ENCODE data around the gene THBS2. TPM values are rescaled to one million over a fixed set of nuclear protein-coding genes. Genes with fewer than 3 reads are reported as not detected.

THBS2 gene
- total and polyA plus RNA-seq, 2 of the 4 experiments (the other 2 are of a cell fraction), result 97.3 to 113 TPM

DNA sequence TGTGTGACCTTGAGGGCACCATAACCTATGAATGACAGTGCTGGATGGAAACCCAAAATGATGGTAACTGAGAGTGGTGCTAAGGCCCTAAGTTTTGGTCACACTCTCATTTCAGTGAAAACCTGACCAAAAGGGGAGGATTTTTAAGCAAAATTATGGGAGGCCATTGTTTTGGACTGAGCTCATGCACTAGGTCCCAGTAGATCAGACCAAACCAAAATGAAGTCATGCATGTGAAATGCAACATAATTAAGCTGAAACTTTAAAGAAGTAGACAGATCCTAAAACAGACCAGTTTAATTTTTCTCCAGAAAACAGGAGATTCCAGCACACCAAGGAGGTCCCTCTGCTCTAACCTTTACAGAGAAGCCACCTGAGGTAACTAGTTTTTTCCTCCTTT, 24.0 kb upstream of the THBS2 start:
- no peak overlapping the region for H2BK5ac ChIP-seq (ENCODE audit: low read depth, low read length, poor library complexity, severe bottlenecking)
- H2AFZ ChIP-seq (replicated peaks; ENCODE audit: low read length, poor library complexity), result no peak overlapping the region
- no peak overlapping the region for H4K5ac ChIP-seq (ENCODE audit: low read depth, low read length)
- H3K27me3 ChIP-seq (ENCODE audit: control insufficient read depth, insufficient read depth, low read length), result no peaks in the 10 kb centered on the region
- no peak overlapping the region for H3K14ac ChIP-seq (replicated peaks; ENCODE audit: low read depth, low read length)
- BruUV-seq (replicated peaks), result no TSS peak
- H2AK5ac ChIP-seq (ENCODE audit: low read depth, low read length), result no peak overlapping the region
- no peak overlapping the region for H3K4me3 ChIP-seq (ENCODE audit: insufficient read depth, low read depth, low read length)
- H2BK15ac ChIP-seq (ENCODE audit: low read depth, low read length), result no peak overlapping the region
- no peak overlapping the region for H3K23ac ChIP-seq (ENCODE audit: low read depth, low read length)
- no peak overlapping the region for H2BK120ac ChIP-seq (ENCODE audit: low read depth, low read length)
- ATAC-seq (ENCODE audit: low read depth) (no peak), DNase-seq (no peak)
- TF ChIP-seq CHD1 (IDR thresholded peaks at IDR 0.05; ENCODE audit: low read depth, low read length) (no peak), CTCF (conservative IDR thresholded peaks at IDR 0.05; ENCODE audit: low read depth, low read length) (no peak), USF2 (IDR thresholded peaks at IDR 0.05; ENCODE audit: low read depth, low read length) (no peak), FOS (IDR thresholded peaks at IDR 0.05; ENCODE audit: low read depth, low read length) (no peak), RAD21 (IDR thresholded peaks at IDR 0.05; ENCODE audit: low read length) (no peak), CEBPB (IDR thresholded peaks at IDR 0.05; ENCODE audit: low read depth, low read length) (no peak)
- no peaks in the 10 kb centered on the region for H3K36me3 ChIP-seq (ENCODE audit: control insufficient read depth, insufficient read depth, low read length)
- no peak overlapping the region for H3K56ac ChIP-seq (ENCODE audit: extremely low read depth, insufficient read depth, low read length)
- H2AK9ac ChIP-seq (replicated peaks; ENCODE audit: low read depth, low read length, poor library complexity), result no peak overlapping the region
- H3K18ac ChIP-seq (ENCODE audit: low read depth, low read length), result no peak overlapping the region
- dilution Hi-C loops (cut with HindIII; ENCODE audit: low sequenced_read_pairs, unreplicated experiment) (no loop called here), in situ Hi-C loops (cut with MboI; ENCODE audit: low sequenced_read_pairs) (no loop called here), intact Hi-C loops (cut with micrococcal nuclease) (no loop called here)
- H3K4ac ChIP-seq (ENCODE audit: low read depth, low read length), result no peak overlapping the region
- H2BK20ac ChIP-seq (ENCODE audit: low read depth, low read length), result no peak overlapping the region
- ChIA-PET POLR2A (ENCODE audit: unreplicated experiment) (no interaction called here), CTCF (no interaction called here)
- no peak overlapping the region for H4K91ac ChIP-seq (ENCODE audit: insufficient read depth, low read depth, low read length)
- no peak overlapping the region for H3K4me2 ChIP-seq (ENCODE audit: low read depth, low read length)
- no peak overlapping the region for H3K27ac ChIP-seq (ENCODE audit: insufficient read depth, low read length)
- no peak overlapping the region for H4K8ac ChIP-seq (ENCODE audit: low read depth in 2 of 2, low read length in 2 of 2)
- no peaks in the 10 kb centered on the region for H3K9me1 ChIP-seq (ENCODE audit: insufficient read depth, low read length)
- H3K4me1 ChIP-seq (ENCODE audit: control insufficient read depth, insufficient read depth, low read length), result peaks cover 3% of the 10 kb centered on the region; the same call in 1 of the 2 replicates
- no peaks in the 10 kb centered on the region for H3K9me3 ChIP-seq (ENCODE audit: control insufficient read depth, insufficient read depth, low read length)
- no peak overlapping the region for H3K9ac ChIP-seq (ENCODE audit: low read depth, low read length)
- H3K79me1 ChIP-seq (ENCODE audit: low read depth in 1 of 2, low read length in 2 of 2), result no peaks in the 10 kb centered on the region
- H4K20me1 ChIP-seq (ENCODE audit: insufficient read depth, low read length), result no peaks in the 10 kb centered on the region
